ENCODE data around the gene TP73.

DNA sequence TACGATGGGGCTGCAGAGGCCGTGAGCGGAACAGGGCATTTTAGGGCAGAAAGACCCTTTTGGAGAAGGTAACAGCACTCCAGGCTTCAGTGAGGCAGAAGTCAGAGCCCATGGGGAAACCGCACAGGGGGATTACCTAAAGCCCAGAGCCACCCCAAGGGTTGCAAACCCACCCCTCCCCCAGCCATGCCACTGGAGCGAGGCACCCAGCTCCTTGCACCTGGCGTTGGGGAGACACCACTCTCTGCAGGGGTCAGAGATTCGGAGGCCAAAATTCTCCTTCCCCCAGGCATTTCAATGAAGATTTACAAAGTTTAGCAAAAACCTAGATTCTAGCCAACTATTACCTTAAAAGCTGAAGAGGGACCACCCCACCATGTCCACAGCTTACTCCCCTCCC lies 61.5 kb downstream of the TP73 start:
- TF ChIP-seq ARNTL (CRISPR knock-in tag; IDR thresholded peaks at IDR 0.05; ENCODE audit: borderline replicate concordance, low read depth) (no peak), PPARA (CRISPR knock-in tag; IDR thresholded peaks at IDR 0.05; ENCODE audit: borderline replicate concordance) (no peak), OSR1 (CRISPR knock-in tag; IDR thresholded peaks at IDR 0.05) (no peak), ZNF565 (CRISPR knock-in tag; conservative IDR thresholded peaks at IDR 0.05; ENCODE audit: low read depth) (no peak)
- TF ChIP-seq, protein P1, sequence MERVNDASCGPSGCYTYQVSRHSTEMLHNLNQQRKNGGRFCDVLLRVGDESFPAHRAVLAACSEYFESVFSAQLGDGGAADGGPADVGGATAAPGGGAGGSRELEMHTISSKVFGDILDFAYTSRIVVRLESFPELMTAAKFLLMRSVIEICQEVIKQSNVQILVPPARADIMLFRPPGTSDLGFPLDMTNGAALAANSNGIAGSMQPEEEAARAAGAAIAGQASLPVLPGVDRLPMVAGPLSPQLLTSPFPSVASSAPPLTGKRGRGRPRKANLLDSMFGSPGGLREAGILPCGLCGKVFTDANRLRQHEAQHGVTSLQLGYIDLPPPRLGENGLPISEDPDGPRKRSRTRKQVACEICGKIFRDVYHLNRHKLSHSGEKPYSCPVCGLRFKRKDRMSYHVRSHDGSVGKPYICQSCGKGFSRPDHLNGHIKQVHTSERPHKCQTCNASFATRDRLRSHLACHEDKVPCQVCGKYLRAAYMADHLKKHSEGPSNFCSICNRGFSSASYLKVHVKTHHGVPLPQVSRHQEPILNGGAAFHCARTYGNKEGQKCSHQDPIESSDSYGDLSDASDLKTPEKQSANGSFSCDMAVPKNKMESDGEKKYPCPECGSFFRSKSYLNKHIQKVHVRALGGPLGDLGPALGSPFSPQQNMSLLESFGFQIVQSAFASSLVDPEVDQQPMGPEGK (CRISPR knock-in tag; IDR thresholded peaks at IDR 0.05; ENCODE audit: borderline replicate concordance), result no peak

Measured in SK-N-SH treated with all-trans-retinoic acid at 6 μM for 48 hours (cell line).